OCI-LY3 (cell line): Measurements from ENCODE around the gene FOXN4.

Source experiments
- CTCF ChIP-seq: fragments of 200-600, 300-600 bp; sonication (generic); IDR thresholded peaks from 2 replicates; pipeline ENCODE4 v1.5.1; 2014; ENCODE audit warnings: antibody characterized with exemption, low read length, low read depth
- EZH2phosphoT487 ChIP-seq: fragments of 200-600 bp; shearing (Covaris generic); IDR thresholded peaks from 2 replicates; pipeline ENCODE4 v1.6.1; 2018; ENCODE audit warnings: antibody characterized with exemption, mixed run types, low read depth

GRCh38 chr12:109261087-109261486, 48.0 kb downstream of the FOXN4 start:
- TF ChIP-seq CTCF (no peak), EZH2phosphoT487 (no peak)
